WTC11 (cell line): ENCODE data around the gene TBL1XR1. TPM values are rescaled to one million over a fixed set of nuclear protein-coding genes. Genes with fewer than 3 reads are reported as not detected.

Source experiments
- ATAC-seq: fragments of 200-7000 bp; cut with Tn5 transposase; 2 replicates; pipeline ENCODE4 v1.10.0; 2021; ENCODE audit warnings: mild to moderate bottlenecking, moderate library complexity
- CTCF ChIA-PET: fragments of 300-600 bp; sonication (Branson Sonifier 250); formaldehyde crosslinking; loops from one replicate; lab custom pipeline; 2021; ENCODE audit warnings: antibody characterized with exemption; lab: Charles Lee
- POLR2A ChIA-PET: fragments of 350-600 bp; sonication (Branson Sonifier 250); formaldehyde crosslinking; loops from one replicate; lab custom pipeline; 2021; ENCODE audit warnings: antibody characterized with exemption; lab: Charles Lee
- DNase-seq: peaks from one replicate; pipeline ENCODE4 v3.0.0; 2021; ENCODE audit warnings: low spot score
- H3K27ac Mint-ChIP-seq: 2 replicates; pipeline ENCODE4 v1.8.0; 2021; ENCODE audit warnings: mixed read lengths
- H3K27me3 Mint-ChIP-seq: 2 replicates; pipeline ENCODE4 v1.8.0; 2021; ENCODE audit warnings: low read depth, mild to moderate bottlenecking, moderate library complexity, mixed read lengths
- H3K36me3 Mint-ChIP-seq: 2 replicates; pipeline ENCODE4 v1.8.0; 2021; ENCODE audit warnings: mixed read lengths
- H3K4me1 Mint-ChIP-seq: 2 replicates; pipeline ENCODE4 v1.8.0; 2022; ENCODE audit warnings: mixed read lengths
- H3K4me3 Mint-ChIP-seq: 2 replicates; pipeline ENCODE4 v1.8.0; 2021; ENCODE audit warnings: mild to moderate bottlenecking, moderate library complexity, mixed read lengths
- H3K9me3 Mint-ChIP-seq: 2 replicates; pipeline ENCODE4 v1.8.0; 2021; ENCODE audit warnings: mixed read lengths
- ELF4 ChIP-seq: sonication (generic); formaldehyde crosslinking; IDR thresholded peaks from 2 replicates; pipeline ENCODE4 v1.8.1; 2022; ENCODE audit warnings: low read depth, mild to moderate bottlenecking, moderate library complexity, missing genetic modification reagents
- EMX1 ChIP-seq: fragments of 250-450 bp; sonication (Bioruptor Pico); IDR thresholded peaks from 2 replicates; pipeline ENCODE4 v1.8.0; 2021; ENCODE audit warnings: mild to moderate bottlenecking
- GRHL2 ChIP-seq: fragments of 250-450 bp; sonication (Bioruptor Pico); IDR thresholded peaks from 2 replicates; pipeline ENCODE4 v1.8.0; 2022; ENCODE audit warnings: mild to moderate bottlenecking, moderate library complexity; ENCODE audit not compliant: insufficient replicate concordance, severe bottlenecking
- GTF2I ChIP-seq: fragments of 250-450 bp; sonication (Bioruptor Pico); conservative IDR thresholded peaks from 2 replicates; pipeline ENCODE4 v1.4.0; 2021; ENCODE audit warnings: mild to moderate bottlenecking
- HMGA2 ChIP-seq: fragments of 250-450 bp; sonication (Bioruptor Pico); IDR thresholded peaks from 2 replicates; pipeline ENCODE4 v1.4.0; 2021; ENCODE audit warnings: mild to moderate bottlenecking, moderate library complexity
- NFYB ChIP-seq: sonication (generic); formaldehyde crosslinking; conservative IDR thresholded peaks from 2 replicates; pipeline ENCODE4 v1.8.0; 2022; ENCODE audit warnings: low read depth, missing genetic modification reagents
- OVOL2 ChIP-seq: fragments of 250-450 bp; sonication (Bioruptor Pico); IDR thresholded peaks from 2 replicates; pipeline ENCODE4 v1.9.0; 2021; ENCODE audit warnings: mild to moderate bottlenecking, borderline replicate concordance
- RORB ChIP-seq: fragments of 250-450 bp; sonication (Bioruptor Pico); IDR thresholded peaks from 2 replicates; pipeline ENCODE4 v1.9.0; 2021; ENCODE audit warnings: mild to moderate bottlenecking
- SOX15 ChIP-seq: fragments of 250-450 bp; sonication (Bioruptor Pico); IDR thresholded peaks from 2 replicates; pipeline ENCODE4 v1.9.0; 2021; ENCODE audit warnings: mild to moderate bottlenecking
- SP1 ChIP-seq: sonication (generic); formaldehyde crosslinking; conservative IDR thresholded peaks from 2 replicates; pipeline ENCODE4 v1.8.1; 2022; ENCODE audit warnings: missing genetic modification reagents
- TP53 ChIP-seq: sonication (generic); formaldehyde crosslinking; IDR thresholded peaks from 2 replicates; pipeline ENCODE4 v1.8.1; 2023; ENCODE audit warnings: mild to moderate bottlenecking, missing genetic modification reagents
- ZBTB21 ChIP-seq: sonication (generic); formaldehyde crosslinking; IDR thresholded peaks from 2 replicates; pipeline ENCODE4 v1.8.1; 2023; ENCODE audit warnings: mild to moderate bottlenecking, missing genetic modification reagents, borderline replicate concordance
- ZNF263 ChIP-seq: sonication (generic); formaldehyde crosslinking; IDR thresholded peaks from 2 replicates; pipeline ENCODE4 v1.8.1; 2022; ENCODE audit warnings: low read depth, mild to moderate bottlenecking, moderate library complexity, missing genetic modification reagents
- total RNA-seq: library from RNA; stranded (reverse); gene quantifications from 3 replicates; pipeline ENCODE4 v1.2.3, GENCODE V29; 2021
- TF ChIP-seq, protein P1 (sequence below): sonication (generic); formaldehyde crosslinking; IDR thresholded peaks from 2 replicates; pipeline ENCODE4 v1.8.0; 2023; ENCODE audit warnings: missing genetic modification reagents, mild to moderate bottlenecking, borderline replicate concordance
- TF ChIP-seq, protein P2 (sequence below): fragments of 250-450 bp; sonication (Bioruptor Pico); IDR thresholded peaks from 2 replicates; pipeline ENCODE4 v1.8.0; 2021; ENCODE audit warnings: mild to moderate bottlenecking
- TF ChIP-seq, protein P3 (sequence below): sonication (generic); formaldehyde crosslinking; IDR thresholded peaks from 2 replicates; pipeline ENCODE4 v1.8.1; 2023; ENCODE audit warnings: mild to moderate bottlenecking, missing genetic modification reagents, borderline replicate concordance
- TF ChIP-seq, protein P4 (sequence below): sonication (generic); formaldehyde crosslinking; IDR thresholded peaks from 2 replicates; pipeline ENCODE4 v1.8.1; 2023; ENCODE audit warnings: mild to moderate bottlenecking, missing genetic modification reagents
- TF ChIP-seq, protein P5 (sequence below): fragments of 250-450 bp; sonication (Bioruptor Pico); IDR thresholded peaks from 2 replicates; pipeline ENCODE4 v2.1.2; 2022; ENCODE audit warnings: mild to moderate bottlenecking, moderate library complexity
- TF ChIP-seq, protein P6 (sequence below): sonication (generic); formaldehyde crosslinking; IDR thresholded peaks from 2 replicates; pipeline ENCODE4 v1.8.1; 2023; ENCODE audit warnings: mild to moderate bottlenecking, missing genetic modification reagents, moderate library complexity

Gene TBL1XR1
- total RNA-seq, 1 experiment from 2014 or later = 148 TPM

DNA sequence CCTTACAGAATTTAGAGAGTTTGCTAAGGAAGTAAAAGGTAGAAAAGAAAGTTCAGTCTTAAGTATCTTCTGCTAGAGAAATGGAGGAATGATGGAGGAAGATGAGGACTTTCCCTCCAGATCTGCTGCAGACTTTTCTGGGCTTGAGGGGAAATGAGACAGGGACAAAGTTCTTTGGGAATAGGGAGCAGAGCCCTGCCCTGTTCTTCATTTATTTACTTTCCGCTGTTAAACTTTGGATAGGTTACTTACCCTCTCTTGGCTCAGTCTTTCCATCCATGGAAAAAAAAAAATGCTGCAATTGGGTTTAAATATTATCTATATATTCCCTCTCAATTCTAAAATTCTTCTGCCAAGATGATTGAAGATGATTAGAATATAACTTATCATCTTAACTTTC, 202.9 kb downstream of the TBL1XR1 start (continued):
- TF ChIP-seq ELF4 (CRISPR knock-in tag) (no peak), NFYB (CRISPR knock-in tag) (no peak), RORB (CRISPR knock-in tag) (no peak), SP1 (no peak), SOX15 (no peak), TP53 (CRISPR knock-in tag) (no peak), EMX1 (CRISPR knock-in tag) (no peak)
- TF ChIP-seq, protein P1, sequence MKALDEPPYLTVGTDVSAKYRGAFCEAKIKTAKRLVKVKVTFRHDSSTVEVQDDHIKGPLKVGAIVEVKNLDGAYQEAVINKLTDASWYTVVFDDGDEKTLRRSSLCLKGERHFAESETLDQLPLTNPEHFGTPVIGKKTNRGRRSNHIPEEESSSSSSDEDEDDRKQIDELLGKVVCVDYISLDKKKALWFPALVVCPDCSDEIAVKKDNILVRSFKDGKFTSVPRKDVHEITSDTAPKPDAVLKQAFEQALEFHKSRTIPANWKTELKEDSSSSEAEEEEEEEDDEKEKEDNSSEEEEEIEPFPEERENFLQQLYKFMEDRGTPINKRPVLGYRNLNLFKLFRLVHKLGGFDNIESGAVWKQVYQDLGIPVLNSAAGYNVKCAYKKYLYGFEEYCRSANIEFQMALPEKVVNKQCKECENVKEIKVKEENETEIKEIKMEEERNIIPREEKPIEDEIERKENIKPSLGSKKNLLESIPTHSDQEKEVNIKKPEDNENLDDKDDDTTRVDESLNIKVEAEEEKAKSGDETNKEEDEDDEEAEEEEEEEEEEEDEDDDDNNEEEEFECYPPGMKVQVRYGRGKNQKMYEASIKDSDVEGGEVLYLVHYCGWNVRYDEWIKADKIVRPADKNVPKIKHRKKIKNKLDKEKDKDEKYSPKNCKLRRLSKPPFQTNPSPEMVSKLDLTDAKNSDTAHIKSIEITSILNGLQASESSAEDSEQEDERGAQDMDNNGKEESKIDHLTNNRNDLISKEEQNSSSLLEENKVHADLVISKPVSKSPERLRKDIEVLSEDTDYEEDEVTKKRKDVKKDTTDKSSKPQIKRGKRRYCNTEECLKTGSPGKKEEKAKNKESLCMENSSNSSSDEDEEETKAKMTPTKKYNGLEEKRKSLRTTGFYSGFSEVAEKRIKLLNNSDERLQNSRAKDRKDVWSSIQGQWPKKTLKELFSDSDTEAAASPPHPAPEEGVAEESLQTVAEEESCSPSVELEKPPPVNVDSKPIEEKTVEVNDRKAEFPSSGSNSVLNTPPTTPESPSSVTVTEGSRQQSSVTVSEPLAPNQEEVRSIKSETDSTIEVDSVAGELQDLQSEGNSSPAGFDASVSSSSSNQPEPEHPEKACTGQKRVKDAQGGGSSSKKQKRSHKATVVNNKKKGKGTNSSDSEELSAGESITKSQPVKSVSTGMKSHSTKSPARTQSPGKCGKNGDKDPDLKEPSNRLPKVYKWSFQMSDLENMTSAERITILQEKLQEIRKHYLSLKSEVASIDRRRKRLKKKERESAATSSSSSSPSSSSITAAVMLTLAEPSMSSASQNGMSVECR = no peak
- TF ChIP-seq, protein P2, sequence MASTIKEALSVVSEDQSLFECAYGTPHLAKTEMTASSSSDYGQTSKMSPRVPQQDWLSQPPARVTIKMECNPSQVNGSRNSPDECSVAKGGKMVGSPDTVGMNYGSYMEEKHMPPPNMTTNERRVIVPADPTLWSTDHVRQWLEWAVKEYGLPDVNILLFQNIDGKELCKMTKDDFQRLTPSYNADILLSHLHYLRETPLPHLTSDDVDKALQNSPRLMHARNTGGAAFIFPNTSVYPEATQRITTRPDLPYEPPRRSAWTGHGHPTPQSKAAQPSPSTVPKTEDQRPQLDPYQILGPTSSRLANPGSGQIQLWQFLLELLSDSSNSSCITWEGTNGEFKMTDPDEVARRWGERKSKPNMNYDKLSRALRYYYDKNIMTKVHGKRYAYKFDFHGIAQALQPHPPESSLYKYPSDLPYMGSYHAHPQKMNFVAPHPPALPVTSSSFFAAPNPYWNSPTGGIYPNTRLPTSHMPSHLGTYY = no peak
- TF ChIP-seq, protein P3, sequence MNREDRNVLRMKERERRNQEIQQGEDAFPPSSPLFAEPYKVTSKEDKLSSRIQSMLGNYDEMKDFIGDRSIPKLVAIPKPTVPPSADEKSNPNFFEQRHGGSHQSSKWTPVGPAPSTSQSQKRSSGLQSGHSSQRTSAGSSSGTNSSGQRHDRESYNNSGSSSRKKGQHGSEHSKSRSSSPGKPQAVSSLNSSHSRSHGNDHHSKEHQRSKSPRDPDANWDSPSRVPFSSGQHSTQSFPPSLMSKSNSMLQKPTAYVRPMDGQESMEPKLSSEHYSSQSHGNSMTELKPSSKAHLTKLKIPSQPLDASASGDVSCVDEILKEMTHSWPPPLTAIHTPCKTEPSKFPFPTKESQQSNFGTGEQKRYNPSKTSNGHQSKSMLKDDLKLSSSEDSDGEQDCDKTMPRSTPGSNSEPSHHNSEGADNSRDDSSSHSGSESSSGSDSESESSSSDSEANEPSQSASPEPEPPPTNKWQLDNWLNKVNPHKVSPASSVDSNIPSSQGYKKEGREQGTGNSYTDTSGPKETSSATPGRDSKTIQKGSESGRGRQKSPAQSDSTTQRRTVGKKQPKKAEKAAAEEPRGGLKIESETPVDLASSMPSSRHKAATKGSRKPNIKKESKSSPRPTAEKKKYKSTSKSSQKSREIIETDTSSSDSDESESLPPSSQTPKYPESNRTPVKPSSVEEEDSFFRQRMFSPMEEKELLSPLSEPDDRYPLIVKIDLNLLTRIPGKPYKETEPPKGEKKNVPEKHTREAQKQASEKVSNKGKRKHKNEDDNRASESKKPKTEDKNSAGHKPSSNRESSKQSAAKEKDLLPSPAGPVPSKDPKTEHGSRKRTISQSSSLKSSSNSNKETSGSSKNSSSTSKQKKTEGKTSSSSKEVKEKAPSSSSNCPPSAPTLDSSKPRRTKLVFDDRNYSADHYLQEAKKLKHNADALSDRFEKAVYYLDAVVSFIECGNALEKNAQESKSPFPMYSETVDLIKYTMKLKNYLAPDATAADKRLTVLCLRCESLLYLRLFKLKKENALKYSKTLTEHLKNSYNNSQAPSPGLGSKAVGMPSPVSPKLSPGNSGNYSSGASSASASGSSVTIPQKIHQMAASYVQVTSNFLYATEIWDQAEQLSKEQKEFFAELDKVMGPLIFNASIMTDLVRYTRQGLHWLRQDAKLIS (CRISPR knock-in tag) = no peak

DNA sequence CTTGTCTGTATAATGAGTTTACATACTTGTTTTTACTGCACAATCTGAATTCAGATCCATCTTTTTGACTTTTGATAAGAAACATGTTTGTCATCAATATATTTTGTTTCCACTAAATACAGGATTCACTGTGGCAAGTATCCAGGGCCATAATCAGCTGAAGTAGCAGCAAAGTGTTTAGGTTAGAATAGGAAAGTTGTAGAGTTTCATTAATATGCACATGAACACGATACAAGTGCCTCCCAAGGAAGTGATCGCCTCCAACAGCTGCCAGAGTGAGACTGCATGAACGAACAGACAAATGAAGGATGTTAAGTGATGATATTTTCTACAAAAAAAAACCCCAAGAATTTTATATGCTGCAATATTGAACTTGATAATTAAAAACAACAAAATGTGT, 204.3 kb downstream of the TBL1XR1 start:
- H3K4me3 Mint-ChIP-seq = no peak overlapping the region
- ATAC-seq = no peak
- no peaks in the 10 kb centered on the region for H3K27me3 Mint-ChIP-seq
- DNase-seq = no peak
- CTCF ChIA-PET = no interaction called here
- H3K27ac Mint-ChIP-seq = no peak overlapping the region
- peaks cover 4% of the 10 kb centered on the region for H3K36me3 Mint-ChIP-seq
- H3K9me3 Mint-ChIP-seq = peaks cover 5% of the 10 kb centered on the region
- POLR2A ChIA-PET = no interaction called here
- H3K4me1 Mint-ChIP-seq = peaks cover 32% of the 10 kb centered on the region
- TF ChIP-seq, protein P4, sequence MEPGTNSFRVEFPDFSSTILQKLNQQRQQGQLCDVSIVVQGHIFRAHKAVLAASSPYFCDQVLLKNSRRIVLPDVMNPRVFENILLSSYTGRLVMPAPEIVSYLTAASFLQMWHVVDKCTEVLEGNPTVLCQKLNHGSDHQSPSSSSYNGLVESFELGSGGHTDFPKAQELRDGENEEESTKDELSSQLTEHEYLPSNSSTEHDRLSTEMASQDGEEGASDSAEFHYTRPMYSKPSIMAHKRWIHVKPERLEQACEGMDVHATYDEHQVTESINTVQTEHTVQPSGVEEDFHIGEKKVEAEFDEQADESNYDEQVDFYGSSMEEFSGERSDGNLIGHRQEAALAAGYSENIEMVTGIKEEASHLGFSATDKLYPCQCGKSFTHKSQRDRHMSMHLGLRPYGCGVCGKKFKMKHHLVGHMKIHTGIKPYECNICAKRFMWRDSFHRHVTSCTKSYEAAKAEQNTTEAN (CRISPR knock-in tag) = no peak
- no peak for TF ChIP-seq ZNF263 (CRISPR knock-in tag)
- TF ChIP-seq, protein P5, sequence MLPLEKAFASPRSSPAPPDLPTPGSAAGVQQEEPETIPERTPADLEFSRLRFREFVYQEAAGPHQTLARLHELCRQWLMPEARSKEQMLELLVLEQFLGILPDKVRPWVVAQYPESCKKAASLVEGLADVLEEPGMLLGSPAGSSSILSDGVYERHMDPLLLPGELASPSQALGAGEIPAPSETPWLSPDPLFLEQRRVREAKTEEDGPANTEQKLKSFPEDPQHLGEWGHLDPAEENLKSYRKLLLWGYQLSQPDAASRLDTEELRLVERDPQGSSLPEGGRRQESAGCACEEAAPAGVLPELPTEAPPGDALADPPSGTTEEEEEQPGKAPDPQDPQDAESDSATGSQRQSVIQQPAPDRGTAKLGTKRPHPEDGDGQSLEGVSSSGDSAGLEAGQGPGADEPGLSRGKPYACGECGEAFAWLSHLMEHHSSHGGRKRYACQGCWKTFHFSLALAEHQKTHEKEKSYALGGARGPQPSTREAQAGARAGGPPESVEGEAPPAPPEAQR (CRISPR knock-in tag) = no peak
- no peak for TF ChIP-seq GRHL2
- no peak for TF ChIP-seq HMGA2
- TF ChIP-seq ZBTB21 (CRISPR knock-in tag) = no peak
- no peak for TF ChIP-seq GTF2I (CRISPR knock-in tag)
- TF ChIP-seq, protein P6, sequence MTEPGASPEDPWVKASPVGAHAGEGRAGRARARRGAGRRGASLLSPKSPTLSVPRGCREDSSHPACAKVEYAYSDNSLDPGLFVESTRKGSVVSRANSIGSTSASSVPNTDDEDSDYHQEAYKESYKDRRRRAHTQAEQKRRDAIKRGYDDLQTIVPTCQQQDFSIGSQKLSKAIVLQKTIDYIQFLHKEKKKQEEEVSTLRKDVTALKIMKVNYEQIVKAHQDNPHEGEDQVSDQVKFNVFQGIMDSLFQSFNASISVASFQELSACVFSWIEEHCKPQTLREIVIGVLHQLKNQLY (CRISPR knock-in tag) = no peak
- TF ChIP-seq, protein P3 (CRISPR knock-in tag) = no peak
- TF ChIP-seq OVOL2 (CRISPR knock-in tag) = no peak
